NB4 (cell line): ENCODE measurements around the gene ULBP2.

ENCODE experiments used
- DNase-seq: peaks from one replicate; pipeline ENCODE4 v3.0.0; 2010; ENCODE audit warnings: low read depth
- H3K4me3 ChIP-seq: one replicate; pipeline ENCODE4 v1.5.1; 2011; ENCODE audit warnings: mild to moderate bottlenecking, low read depth, low read length, moderate library complexity
- CTCF ChIP-seq: IDR thresholded peaks from one replicate; pipeline ENCODE4 v1.5.1; 2012; ENCODE audit warnings: low read depth, low read length
- MAX ChIP-seq: IDR thresholded peaks from 2 replicates; pipeline ENCODE4 v1.6.1; 2011; ENCODE audit warnings: low read depth, low read length
- MYC ChIP-seq: IDR thresholded peaks from 2 replicates; pipeline ENCODE4 v1.6.1; 2011; ENCODE audit warnings: low read depth, low read length
- POLR2A ChIP-seq: IDR thresholded peaks from 2 replicates; pipeline ENCODE4 v1.6.1; 2011; ENCODE audit warnings: mild to moderate bottlenecking; ENCODE audit not compliant: insufficient read length; ENCODE audit errors: extremely low read depth

Gene ULBP2

GRCh38 chr6:149991838-149992237, 50.0 kb downstream of the ULBP2 start:
- TF ChIP-seq MAX (no peak), MYC (no peak), POLR2A (no peak), CTCF (no peak)
- H3K4me3 ChIP-seq, result no peak overlapping the region
- DNase-seq, result no peak

GRCh38 chr6:149995235-149995750, 53.5 kb downstream of the ULBP2 start:
- TF ChIP-seq CTCF, result no peak
- DNase-seq, result no peak
- no peak overlapping the region for H3K4me3 ChIP-seq

- DNase-seq, result no peak
- no peak overlapping the region for H3K4me3 ChIP-seq
- no peak for TF ChIP-seq MAX
- TF ChIP-seq MYC, result no peak
- no peak for TF ChIP-seq CTCF
- TF ChIP-seq POLR2A, result no peak
These were observed 54.2 kb downstream of the ULBP2 start for GRCh38 chr6:149995971-149996370.
